Body of pancreas (tissue), 4 donors: ENCODE measurements around the gene HEBP2.

Experiments
- CTCF ChIP-seq, 7 experiments: fragments of 450-650 bp in 4 of 7; fragments of 200-600 bp in 3 of 7; sonication (generic) in 3 of 7; IDR thresholded peaks; one replicate each; pipeline ENCODE4 v1.5.1; 2016 to 2019; ENCODE audit warnings: antibody characterized with exemption in 7 of 7
- POLR2A ChIP-seq, 3 donors: fragments of 450-650 bp; IDR thresholded peaks; one replicate each; pipeline ENCODE4 v1.6.1; 2016; ENCODE audit warnings: antibody characterized with exemption in 3 of 3, mild to moderate bottlenecking in 2 of 3

GRCh38 chr6:138428944-138429598 lies 25.0 kb downstream of the HEBP2 start:
- TF ChIP-seq CTCF (IDR thresholded peaks at IDR 0.05) = peak; percentile 18 to 82 (median 70)
- TF ChIP-seq POLR2A (IDR thresholded peaks at IDR 0.05) = no peak
